ENCODE results near the gene GPATCH8.

- TF ChIP-seq CTCF (conservative IDR thresholded peaks at IDR 0.05; ENCODE audit: low read depth, low read length) (no peak), EZH2 (IDR thresholded peaks at IDR 0.05; ENCODE audit: low read length, unreplicated experiment) (no peak), EZH2phosphoT487 (IDR thresholded peaks at IDR 0.05; ENCODE audit: borderline replicate concordance, low read length) (no peak)
Measured at GRCh38 chr17:44390250-44390870, 112.8 kb downstream of the GPATCH8 start.

Measured in PC-3 (cell line).